HG03520 (cell line): ENCODE data around the gene TTC22.
"Not testable (repeated sequence)": the region's sequence is repeated elsewhere in the genome, so short reads cannot be mapped to it uniquely, and the experiment has no call there.

Experiments used
- ATAC-seq: cut with Tn5 transposase; IDR thresholded peaks from one replicate; pipeline ENCODE4 v1.9.1; 2021; ENCODE audit warnings: mild to moderate bottlenecking, moderate library complexity; ENCODE audit not compliant: unreplicated experiment

The TTC22 gene

GRCh38 chr1:54791880-54792522, 9.1 kb downstream of the TTC22 start:
- ATAC-seq = no peak

GRCh38 chr1:54788459-54788858, 12.7 kb downstream of the TTC22 start:
- no peak for ATAC-seq

- ATAC-seq = no peak
Observed at GRCh38 chr1:54787604-54788003, 13.5 kb downstream of the TTC22 start.

GRCh38 chr1:54786778-54787177, 14.3 kb downstream of the TTC22 start:
- ATAC-seq = no peak

- ATAC-seq = no peak
Observed at GRCh38 chr1:54784066-54784465, 17.1 kb downstream of the TTC22 start.

GRCh38 chr1:54782588-54782987, 18.5 kb downstream of the TTC22 start:
- no peak for ATAC-seq

- no peak for ATAC-seq
Observed at GRCh38 chr1:54782156-54782555, 19.0 kb downstream of the TTC22 start.

- ATAC-seq = no peak
Observed at GRCh38 chr1:54781023-54781723, 19.9 kb downstream of the TTC22 start.

- ATAC-seq = no peak
Observed at GRCh38 chr1:54777431-54777830, 23.7 kb downstream of the TTC22 start.

- ATAC-seq = no peak
Observed at GRCh38 chr1:54777011-54777410, 24.1 kb downstream of the TTC22 start.

- ATAC-seq = not testable (repeated sequence)
Observed at GRCh38 chr1:54775828-54776721, 25.0 kb downstream of the TTC22 start.

GRCh38 chr1:54774820-54775498, 26.2 kb downstream of the TTC22 start:
- ATAC-seq = no peak

GRCh38 chr1:54772951-54773350, 28.2 kb downstream of the TTC22 start:
- no peak for ATAC-seq

- ATAC-seq = no peak
Observed at GRCh38 chr1:54768093-54768492, 33.0 kb downstream of the TTC22 start.

- ATAC-seq = no peak
Observed at GRCh38 chr1:54767526-54767925, 33.6 kb downstream of the TTC22 start.

- no peak for ATAC-seq
Observed at GRCh38 chr1:54766726-54767125, 34.4 kb downstream of the TTC22 start.

- peak; percentile 16 for ATAC-seq
Observed at GRCh38 chr1:54764922-54765561, 36.1 kb downstream of the TTC22 start.

- peak; percentile 92 for ATAC-seq
Observed at GRCh38 chr1:54764133-54764921, 36.8 kb downstream of the TTC22 start, which contains the start of gene PARS2. PARS2 (minus strand) TSS chr1:54764523; CDS start chr1:54759161, 5,362 bp downstream.

GRCh38 chr1:54763816-54764132, 37.3 kb downstream of the TTC22 start:
- no peak for ATAC-seq
